ENCODE results near the gene ALK.

ALK gene

DNA sequence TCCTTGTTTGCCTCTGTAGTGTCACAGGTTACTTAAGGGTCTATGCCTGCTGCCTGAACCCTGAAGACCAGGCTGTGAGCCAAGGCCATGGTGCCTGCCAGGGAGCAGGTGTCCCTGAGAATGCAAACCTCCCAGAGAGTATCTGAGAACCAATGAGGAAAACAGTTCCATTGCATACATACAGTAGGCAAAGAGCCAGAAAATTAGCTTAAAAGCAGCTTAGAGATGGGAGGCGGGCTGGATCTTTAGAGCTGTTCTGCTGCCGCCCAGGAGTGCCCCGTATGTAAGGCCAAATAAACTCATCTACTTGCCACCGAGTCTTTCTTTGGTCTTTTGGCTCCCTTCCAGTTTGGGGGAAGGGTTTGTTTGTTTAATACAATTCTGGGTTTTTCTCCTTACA is 478.2 kb downstream of the ALK start:
- DNase-seq: no peak

GRCh38 chr2:29440921-29441623 is 480.3 kb downstream of the ALK start:
- DNase-seq: no peak

DNA sequence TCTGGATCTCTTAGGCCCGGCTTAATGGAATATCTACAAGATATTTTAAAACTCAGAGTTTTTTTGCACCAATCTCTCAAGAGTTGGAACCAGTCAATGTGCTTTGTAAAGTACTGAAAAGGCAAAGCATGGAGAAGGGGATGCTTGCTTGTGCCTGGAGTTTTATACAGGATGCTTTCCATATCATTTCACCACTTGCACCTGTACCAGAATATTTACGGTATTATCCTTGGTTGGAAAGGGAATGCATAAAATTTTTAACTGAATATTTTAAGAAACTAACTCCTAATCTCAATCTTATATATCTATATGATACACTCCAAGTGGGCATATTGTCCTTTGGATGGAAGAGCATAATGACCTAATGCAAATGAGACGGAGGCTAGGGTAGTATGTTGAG is 487.5 kb downstream of the ALK start:
- no peak for DNase-seq

- DNase-seq: no peak
Measured at GRCh38 chr2:29433128-29433527, 488.3 kb downstream of the ALK start.

DNA sequence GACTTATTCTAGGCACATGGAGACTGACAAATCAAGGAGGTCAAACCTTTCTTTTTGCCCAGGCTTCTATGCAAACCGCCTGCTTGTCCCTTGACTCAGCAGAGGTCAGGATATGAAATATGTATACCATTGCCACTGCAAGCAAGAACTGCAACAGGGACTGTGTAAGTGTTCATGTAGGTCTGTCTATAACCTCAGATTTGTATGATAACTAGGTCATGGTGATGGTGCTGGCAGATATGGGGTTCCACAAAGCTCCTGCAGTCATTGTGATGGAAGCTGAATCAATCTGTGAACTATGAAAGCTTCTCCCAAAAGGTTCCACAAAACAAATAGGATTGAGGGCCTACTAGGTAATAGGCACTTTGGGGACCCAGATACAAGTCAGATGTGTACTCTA is 489.9 kb downstream of the ALK start:
- DNase-seq: no peak

DNA sequence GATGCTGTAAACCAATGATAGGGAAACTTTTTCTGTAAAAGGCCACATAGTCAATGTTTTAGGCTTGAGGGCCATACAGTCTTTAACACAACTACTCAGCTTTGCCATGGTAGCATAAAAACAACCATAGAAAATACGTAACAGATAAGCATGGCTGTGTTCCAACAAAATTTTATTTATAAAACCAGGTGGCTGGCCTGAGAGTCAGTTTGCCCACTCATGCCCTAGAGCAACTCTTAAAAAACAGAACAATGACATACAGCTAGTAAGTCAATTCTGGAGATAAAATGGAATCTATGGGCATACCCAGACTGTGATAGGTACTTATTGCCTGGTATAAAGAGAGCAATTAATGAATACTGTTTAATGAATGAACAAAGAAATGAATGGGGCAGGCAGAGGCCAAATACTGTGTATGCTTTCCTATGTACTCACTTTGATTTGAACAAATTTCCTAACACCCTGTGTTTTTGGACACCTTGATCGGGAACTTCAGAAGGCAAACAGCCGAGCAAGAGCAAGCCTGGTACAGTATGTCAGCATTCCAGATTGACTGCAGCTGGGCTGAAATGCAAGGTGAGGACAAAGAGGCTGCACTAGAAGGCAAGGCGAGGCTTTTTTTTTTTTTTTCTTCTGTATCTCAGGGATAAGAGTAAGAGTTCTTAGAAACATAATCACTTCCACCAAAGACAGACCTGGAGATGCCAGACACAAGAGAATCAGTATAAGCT is 490.8 kb downstream of the ALK start:
- DNase-seq: no peak

- no peak for DNase-seq
Measured at GRCh38 chr2:29426354-29426753, 495.0 kb downstream of the ALK start.

- DNase-seq: no peak
Measured at GRCh38 chr2:29425866-29426265, 495.5 kb downstream of the ALK start.

DNA sequence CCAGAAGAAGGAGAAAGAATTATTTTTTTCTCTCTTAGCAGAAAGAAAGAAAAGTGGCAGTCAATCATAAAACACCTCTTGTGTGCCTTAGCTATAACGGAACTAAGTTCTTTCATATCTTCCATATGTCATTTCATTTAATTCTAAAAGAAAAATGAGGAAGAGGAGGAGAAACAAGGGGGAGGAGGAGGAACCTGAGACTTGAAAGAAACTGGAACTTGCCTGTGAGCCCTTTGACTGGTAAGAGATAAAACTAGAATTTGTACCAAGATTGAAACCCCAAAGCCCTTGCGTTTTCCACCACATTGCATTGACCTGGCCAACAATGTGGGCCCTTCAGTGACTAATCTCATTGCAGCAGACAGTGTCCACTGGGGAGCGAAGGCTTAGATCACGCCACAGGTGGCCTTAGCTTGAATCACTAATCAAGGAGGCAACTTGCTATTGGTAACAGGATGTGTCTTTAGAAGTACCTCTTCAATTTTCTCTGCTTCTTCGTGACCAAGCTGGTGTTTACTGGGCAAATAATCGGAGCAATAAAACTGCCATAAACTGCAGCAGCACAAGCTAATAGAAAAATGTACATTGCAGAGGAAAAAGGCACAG is 498.2 kb downstream of the ALK start:
- DNase-seq: peak in 1 of 2 donors; percentile 16

DNA sequence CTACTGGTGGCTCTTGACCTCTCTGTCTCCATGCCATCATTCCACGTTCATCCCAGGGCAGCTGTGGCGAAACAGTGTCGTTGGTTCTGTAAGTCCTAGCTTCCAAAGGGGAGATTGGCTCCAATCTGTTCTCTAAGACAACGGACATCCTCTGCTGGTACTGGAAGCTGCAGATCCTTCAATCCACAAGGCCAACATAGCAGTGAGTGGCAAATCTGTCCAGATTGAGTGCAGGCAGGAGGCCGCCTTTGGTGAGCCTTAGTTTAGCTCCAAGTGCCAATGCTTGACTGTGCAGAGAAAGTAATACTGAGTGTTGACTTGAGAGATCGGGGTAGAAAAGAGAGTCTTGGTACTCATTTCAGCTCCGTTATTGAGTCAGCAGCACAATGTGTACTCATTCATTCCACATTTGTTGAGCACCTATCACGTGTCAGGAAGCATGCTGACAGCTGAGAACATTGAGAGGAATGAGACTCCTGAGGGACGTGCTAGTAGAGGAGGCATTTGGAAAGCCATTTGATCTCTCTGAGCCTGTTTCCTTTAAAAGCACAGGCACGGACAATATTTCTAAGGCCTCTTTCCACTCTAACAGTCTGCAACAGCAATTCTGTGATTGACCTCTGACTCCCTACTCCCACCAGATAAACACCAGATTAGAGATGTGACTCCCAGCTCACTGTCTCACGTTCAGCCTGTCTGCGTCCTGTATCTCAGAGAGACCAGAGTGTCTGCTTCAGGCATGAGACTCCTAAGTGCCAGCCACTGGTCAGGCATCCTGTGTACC is 500.2 kb downstream of the ALK start:
- no peak for DNase-seq

DNA sequence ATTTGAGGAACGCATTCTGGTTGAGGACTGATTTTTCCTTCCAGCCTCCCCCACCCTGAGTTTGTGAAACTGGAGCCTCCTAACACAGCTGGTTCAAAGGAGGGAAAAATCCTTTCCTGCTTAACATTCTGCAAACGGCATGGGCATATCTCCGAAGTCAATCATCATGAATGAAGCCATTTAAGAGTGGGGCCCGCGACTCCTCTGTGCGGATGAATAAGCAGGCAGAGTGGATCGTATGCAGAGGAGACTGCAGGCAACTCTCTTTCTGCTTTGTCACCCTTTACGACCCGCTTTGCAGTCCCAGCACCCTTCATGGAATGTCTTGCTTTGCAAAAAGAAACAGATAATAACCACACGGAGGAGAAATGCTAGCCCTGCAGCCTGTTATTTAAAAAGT is 500.9 kb downstream of the ALK start:
- DNase-seq: no peak

DNA sequence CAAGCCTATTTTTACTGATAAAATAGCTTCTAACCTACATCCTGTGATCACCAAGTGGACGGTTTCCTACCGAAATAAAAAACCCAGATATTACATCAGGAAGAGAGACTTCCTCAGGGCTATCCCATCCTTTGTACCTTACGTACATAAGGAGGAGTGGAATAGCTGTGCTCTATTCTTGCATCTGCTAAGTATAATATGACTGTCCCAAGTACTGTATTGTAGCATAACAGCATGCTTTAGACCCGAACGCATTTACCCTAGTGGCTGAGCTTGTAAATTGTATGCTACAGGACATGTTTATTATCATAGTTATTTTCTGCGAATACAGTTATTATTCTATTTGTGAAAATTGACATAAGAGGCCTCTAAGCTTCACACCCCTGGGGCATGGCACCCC is 503.8 kb downstream of the ALK start:
- DNase-seq: no peak

DNA sequence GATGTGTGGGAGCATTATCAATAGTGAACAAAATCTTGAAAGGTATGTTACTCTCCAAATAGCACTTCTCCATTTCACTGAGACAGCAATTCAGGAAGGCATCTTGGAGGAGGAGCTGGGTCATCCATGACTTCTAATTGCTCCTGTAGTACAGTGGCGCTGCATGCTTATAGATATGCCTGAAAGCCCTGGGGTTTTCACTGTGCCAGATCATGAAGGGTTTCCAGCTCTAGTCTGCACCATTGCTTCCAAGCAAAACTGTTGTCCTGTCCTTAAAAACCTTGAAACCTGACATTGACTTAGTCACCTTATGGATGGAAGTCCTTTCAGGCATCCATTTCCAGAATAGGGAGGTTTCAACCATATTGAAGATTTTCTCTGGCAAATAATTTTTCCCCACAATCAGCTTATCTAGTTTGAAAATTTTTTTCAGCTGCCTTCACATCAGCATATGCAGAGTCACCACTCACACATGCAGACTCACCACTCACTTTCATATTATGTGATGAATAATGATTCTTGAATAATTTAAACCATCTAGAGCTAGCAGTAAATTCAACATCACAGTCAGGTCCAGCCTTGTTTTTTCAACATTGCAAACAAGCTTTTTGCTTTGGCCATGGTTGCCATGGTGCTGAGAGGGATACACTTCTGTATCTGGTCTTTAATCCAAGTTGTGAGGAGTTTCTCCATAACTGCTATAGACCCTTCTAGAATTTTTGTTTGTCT is 509.0 kb downstream of the ALK start:
- DNase-seq: no peak

DNA sequence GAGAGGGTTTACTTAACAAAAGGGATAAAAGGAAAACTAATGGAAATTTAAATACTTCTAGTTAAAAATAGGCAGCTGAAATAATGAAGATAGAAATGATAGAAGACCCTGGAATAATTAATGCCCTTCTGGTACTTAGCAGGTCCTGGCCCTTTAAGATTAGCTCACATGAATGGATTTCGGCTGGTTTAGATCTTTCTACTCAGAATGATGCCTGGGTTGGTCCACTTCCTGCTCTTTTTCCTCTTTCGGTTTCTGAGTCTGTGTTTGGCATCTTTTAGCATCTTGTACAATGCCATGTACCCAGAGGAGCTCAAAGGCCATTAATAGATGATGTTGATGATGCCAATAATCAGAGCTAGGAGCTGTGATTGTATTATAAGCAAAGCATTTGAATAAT is 515.7 kb downstream of the ALK start:
- no peak for DNase-seq

DNA sequence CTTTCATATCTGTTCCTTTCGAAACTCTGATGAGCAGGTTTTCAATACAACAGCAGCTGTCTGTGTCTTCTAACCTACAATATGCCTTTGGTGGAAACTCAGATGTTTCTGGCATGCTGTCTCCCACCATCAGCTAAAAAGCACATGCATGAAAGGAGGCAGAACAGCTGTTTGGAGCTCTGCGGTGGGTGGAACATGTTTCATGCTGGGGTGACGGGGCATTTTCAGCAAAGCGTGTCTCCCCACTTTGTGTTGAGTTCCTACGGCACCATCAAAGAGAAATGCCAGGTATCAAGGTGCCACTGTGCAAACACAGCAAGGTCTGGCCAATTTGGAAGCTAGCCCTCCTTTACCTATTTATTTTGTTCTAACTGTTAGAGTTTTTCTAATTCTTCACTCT is 516.1 kb downstream of the ALK start:
- no peak for DNase-seq

DNA sequence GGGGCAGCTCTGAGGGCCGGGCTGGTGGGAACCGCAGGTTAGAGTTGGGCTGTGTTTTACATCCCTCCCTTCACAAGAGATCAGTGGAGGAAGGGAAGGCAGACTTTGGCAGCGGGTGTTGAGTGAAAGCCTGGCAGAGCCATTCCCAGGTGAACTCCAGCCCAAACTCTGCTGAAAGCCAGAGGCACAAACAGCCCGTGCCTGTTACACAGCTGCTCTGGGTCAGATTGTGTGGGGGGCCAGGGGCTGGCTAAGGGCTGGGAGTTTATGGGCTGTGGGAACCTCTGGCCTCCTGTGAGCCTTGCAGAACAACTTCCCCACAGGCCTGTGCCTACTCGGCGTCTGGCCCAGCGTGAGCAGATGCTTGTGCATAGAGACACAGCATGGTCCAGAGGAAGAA is 519.4 kb downstream of the ALK start:
- DNase-seq: no peak

DNA sequence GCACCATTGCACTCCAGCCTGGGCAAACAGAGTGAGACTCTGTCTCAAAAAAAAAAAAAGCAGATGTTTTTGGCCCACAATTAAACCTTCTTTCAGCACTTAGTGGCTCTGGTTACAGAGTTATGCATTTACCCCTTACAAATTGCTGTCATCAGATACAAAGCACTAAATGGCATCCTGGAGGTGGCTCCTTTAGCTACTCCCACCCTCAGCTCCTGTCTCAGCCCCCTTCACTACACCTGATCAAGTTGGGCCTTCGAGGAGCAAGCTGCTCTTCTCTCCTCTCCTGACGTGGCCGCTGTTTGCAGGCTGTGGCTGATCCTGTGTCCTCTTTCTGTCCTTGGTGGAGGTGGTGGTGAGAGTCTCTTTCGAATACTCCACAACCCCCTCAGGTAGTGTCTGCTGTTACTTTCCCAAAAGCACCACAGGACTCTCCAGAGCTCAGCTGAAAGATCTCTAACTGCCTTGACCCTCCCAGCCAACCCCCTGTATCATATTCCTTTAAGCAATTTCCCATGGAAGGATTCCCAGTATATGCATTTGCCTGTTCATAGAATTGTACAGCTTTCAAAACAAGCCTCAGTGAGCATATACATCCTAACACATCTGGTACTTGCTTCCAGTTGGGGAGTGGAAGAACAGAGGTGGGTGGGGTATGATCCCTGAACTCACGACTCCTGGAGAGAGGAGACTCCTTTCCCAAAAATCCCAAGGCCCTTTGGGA is 520.3 kb downstream of the ALK start:
- DNase-seq: no peak

GRCh38 chr2:29398384-29399237 is 522.8 kb downstream of the ALK start:
- DNase-seq: no peak

- no peak for DNase-seq
Measured at GRCh38 chr2:29397713-29398112, 523.7 kb downstream of the ALK start.

GRCh38 chr2:29397039-29397438 is 524.3 kb downstream of the ALK start:
- no peak for DNase-seq

GRCh38 chr2:29394981-29395350 is 526.4 kb downstream of the ALK start:
- DNase-seq: no peak
